ENCODE results near the gene PCYT2. TPM values are rescaled to one million over a fixed set of nuclear protein-coding genes. Genes with fewer than 3 reads are reported as not detected.

Gene PCYT2
- total and polyA plus RNA-seq, 9 of the 15 experiments (the other 6 are each of a cell fraction or from before 2014, with no cell fraction given): 0.92 to 134 (median 82.5) TPM

DNA sequence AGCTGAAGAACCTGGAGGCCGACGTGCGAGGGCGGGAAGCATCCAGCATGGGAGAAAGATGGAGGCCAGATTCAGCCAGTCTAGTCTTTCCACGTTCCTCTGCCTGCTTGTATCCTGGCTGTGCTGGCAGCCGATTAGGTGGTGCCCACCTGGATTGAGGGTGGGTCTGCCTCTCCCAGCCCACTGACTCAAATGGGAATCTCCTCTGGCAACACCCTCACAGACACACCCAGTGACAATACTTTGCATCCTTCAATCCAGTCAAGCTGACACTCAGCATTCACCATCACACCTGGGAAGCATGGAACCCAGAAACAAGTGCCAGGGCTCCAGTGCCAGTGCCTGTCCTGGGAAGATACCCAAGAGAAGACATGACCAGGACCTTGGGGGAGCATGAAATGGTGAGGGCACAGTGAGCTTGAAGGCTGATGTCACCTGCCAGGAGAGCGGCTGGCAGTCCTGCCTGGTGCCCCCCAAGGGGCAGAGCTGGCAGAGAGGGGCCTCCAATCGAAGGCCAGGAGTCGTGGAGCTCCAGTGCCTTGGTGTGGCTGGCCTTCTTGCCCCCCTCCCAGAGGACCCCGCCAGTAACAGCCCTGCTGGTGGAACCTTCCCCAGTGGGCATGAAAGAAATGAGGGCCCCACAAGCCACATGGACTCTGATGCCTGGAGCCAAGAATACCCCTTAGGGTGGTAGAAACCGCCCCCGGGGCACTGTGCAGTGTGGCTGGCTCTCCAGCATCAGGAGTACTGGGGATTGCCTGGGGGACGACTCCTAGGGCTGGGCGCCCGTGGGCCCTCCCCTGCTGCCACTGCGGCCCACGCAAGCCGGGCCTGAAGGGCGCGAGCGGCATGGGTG, 9.8 kb downstream of the PCYT2 start (continued):
- TF ChIP-seq JUN (IDR thresholded peaks at IDR 0.05; ENCODE audit: borderline replicate concordance, low read depth, low read length): no peak
- no peak for TF ChIP-seq JUN (CRISPR knock-in tag; IDR thresholded peaks at IDR 0.05; ENCODE audit: borderline replicate concordance)
- no peak for TF ChIP-seq ZNF282 (CRISPR knock-in tag; IDR thresholded peaks at IDR 0.05)
- no peak for TF ChIP-seq ZNF551 (CRISPR knock-in tag; IDR thresholded peaks at IDR 0.05)
- TF ChIP-seq LARP7 (IDR thresholded peaks at IDR 0.05): no peak
- TF ChIP-seq, protein P1, sequence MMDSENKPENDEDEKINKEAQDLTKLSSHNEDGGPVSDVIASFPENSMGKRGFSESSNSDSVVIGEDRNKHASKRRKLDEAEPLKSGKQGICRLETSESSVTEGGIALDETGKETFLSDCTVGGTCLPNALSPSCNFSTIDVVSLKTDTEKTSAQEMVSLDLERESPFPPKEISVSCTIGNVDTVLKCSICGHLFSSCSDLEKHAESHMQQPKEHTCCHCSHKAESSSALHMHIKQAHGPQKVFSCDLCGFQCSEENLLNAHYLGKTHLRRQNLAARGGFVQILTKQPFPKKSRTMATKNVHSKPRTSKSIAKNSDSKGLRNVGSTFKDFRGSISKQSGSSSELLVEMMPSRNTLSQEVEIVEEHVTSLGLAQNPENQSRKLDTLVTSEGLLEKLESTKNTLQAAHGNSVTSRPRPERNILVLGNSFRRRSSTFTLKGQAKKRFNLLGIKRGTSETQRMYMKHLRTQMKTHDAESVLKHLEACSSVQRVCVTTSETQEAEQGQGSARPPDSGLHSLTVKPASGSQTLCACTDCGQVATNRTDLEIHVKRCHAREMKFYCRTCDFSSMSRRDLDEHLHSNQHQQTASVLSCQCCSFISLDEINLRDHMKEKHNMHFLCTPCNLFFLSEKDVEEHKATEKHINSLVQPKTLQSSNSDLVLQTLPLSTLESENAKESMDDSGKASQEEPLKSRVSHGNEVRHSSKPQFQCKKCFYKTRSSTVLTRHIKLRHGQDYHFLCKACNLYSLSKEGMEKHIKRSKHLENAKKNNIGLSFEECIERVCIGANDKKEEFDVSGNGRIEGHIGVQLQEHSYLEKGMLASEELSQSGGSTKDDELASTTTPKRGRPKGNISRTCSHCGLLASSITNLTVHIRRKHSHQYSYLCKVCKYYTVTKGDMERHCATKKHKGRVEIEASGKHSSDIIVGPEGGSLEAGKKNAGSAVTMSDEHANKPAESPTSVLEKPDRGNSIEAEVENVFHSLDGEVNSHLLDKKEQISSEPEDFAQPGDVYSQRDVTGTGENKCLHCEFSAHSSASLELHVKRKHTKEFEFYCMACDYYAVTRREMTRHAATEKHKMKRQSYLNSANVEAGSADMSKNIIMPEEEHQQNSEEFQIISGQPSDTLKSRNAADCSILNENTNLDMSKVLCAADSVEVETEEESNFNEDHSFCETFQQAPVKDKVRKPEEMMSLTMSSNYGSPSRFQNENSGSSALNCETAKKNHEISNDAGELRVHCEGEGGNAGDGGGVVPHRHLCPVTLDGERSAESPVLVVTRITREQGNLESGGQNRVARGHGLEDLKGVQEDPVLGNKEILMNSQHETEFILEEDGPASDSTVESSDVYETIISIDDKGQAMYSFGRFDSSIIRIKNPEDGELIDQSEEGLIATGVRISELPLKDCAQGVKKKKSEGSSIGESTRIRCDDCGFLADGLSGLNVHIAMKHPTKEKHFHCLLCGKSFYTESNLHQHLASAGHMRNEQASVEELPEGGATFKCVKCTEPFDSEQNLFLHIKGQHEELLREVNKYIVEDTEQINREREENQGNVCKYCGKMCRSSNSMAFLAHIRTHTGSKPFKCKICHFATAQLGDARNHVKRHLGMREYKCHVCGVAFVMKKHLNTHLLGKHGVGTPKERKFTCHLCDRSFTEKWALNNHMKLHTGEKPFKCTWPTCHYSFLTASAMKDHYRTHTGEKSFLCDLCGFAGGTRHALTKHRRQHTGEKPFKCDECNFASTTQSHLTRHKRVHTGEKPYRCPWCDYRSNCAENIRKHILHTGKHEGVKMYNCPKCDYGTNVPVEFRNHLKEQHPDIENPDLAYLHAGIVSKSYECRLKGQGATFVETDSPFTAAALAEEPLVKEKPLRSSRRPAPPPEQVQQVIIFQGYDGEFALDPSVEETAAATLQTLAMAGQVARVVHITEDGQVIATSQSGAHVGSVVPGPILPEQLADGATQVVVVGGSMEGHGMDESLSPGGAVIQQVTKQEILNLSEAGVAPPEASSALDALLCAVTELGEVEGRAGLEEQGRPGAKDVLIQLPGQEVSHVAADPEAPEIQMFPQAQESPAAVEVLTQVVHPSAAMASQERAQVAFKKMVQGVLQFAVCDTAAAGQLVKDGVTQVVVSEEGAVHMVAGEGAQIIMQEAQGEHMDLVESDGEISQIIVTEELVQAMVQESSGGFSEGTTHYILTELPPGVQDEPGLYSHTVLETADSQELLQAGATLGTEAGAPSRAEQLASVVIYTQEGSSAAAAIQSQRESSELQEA (IDR thresholded peaks at IDR 0.05; ENCODE audit: low read depth): no peak
- no peak for TF ChIP-seq FOXA1 (IDR thresholded peaks at IDR 0.05; ENCODE audit: borderline replicate concordance)
- no peak for TF ChIP-seq HOXB6 (CRISPR knock-in tag; IDR thresholded peaks at IDR 0.05; ENCODE audit: borderline replicate concordance)
- no peak for TF ChIP-seq PURB (CRISPR knock-in tag; IDR thresholded peaks at IDR 0.05; ENCODE audit: low read depth)
- TF ChIP-seq BRD9 (IDR thresholded peaks at IDR 0.05; ENCODE audit: low read depth, partially characterized antibody): no peak
- no peak for TF ChIP-seq ZNF740 (CRISPR knock-in tag; IDR thresholded peaks at IDR 0.05)
- no peak for TF ChIP-seq ZNF740 (tag; IDR thresholded peaks at IDR 0.05)
- TF ChIP-seq, protein P2, sequence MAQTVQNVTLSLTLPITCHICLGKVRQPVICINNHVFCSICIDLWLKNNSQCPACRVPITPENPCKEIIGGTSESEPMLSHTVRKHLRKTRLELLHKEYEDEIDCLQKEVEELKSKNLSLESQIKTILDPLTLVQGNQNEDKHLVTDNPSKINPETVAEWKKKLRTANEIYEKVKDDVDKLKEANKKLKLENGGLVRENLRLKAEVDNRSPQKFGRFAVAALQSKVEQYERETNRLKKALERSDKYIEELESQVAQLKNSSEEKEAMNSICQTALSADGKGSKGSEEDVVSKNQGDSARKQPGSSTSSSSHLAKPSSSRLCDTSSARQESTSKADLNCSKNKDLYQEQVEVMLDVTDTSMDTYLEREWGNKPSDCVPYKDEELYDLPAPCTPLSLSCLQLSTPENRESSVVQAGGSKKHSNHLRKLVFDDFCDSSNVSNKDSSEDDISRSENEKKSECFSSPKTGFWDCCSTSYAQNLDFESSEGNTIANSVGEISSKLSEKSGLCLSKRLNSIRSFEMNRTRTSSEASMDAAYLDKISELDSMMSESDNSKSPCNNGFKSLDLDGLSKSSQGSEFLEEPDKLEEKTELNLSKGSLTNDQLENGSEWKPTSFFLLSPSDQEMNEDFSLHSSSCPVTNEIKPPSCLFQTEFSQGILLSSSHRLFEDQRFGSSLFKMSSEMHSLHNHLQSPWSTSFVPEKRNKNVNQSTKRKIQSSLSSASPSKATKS (CRISPR knock-in tag; IDR thresholded peaks at IDR 0.05): no peak
- no peak for TF ChIP-seq ZSCAN32 (CRISPR knock-in tag; IDR thresholded peaks at IDR 0.05)
- no peak for TF ChIP-seq HMG20B (CRISPR knock-in tag; IDR thresholded peaks at IDR 0.05)
- TF ChIP-seq NR2C2 (CRISPR knock-in tag; IDR thresholded peaks at IDR 0.05): no peak
- TF ChIP-seq NR2C2 (tag; IDR thresholded peaks at IDR 0.05): no peak
- peak; percentile 36 for TF ChIP-seq KDM5B (IDR thresholded peaks at IDR 0.05; ENCODE audit: insufficient replicate concordance, low read depth, low read length)
